ENCODE results near the gene PLAGL1.

Gene PLAGL1

GRCh38 chr6:144008846-144009245 is 787 bp upstream of the PLAGL1 start:
- no peak for DNase-seq

- DNase-seq: no peak
Measured at GRCh38 chr6:144007478-144008119, 460 bp downstream of the PLAGL1 start.

- no peak for DNase-seq
Measured at GRCh38 chr6:144006736-144007477, 1.2 kb downstream of the PLAGL1 start.

GRCh38 chr6:143999406-143999805 is 8.7 kb downstream of the PLAGL1 start:
- DNase-seq: no peak

GRCh38 chr6:143998686-143999085 is 9.4 kb downstream of the PLAGL1 start:
- DNase-seq: no peak

GRCh38 chr6:143993965-143994646 is 14.0 kb downstream of the PLAGL1 start:
- no peak for DNase-seq

GRCh38 chr6:143992285-143992684 is 15.8 kb downstream of the PLAGL1 start:
- no peak for DNase-seq

GRCh38 chr6:143986463-143987065 is 21.5 kb downstream of the PLAGL1 start:
- DNase-seq: no peak

GRCh38 chr6:143984666-143985065 is 23.4 kb downstream of the PLAGL1 start:
- no peak for DNase-seq

- no peak for DNase-seq
Measured at GRCh38 chr6:143982968-143983367, 25.1 kb downstream of the PLAGL1 start.

GRCh38 chr6:143980921-143981320 is 27.1 kb downstream of the PLAGL1 start:
- no peak for DNase-seq

- DNase-seq: no peak
Measured at GRCh38 chr6:143976806-143977349, 31.2 kb downstream of the PLAGL1 start.

GRCh38 chr6:143974089-143974488 is 34.0 kb downstream of the PLAGL1 start:
- no peak for DNase-seq

GRCh38 chr6:143973097-143973966 is 34.7 kb downstream of the PLAGL1 start:
- DNase-seq: no peak

- no peak for DNase-seq
Measured at GRCh38 chr6:143971482-143972205, 36.4 kb downstream of the PLAGL1 start.

- no peak for DNase-seq
Measured at GRCh38 chr6:143970456-143971218, 37.4 kb downstream of the PLAGL1 start.

- DNase-seq: no peak
Measured at GRCh38 chr6:143969077-143969476, 39.0 kb downstream of the PLAGL1 start.

- DNase-seq: no peak
Measured at GRCh38 chr6:143967706-143968376, 40.2 kb downstream of the PLAGL1 start.

GRCh38 chr6:143966312-143966711 is 41.7 kb downstream of the PLAGL1 start:
- no peak for DNase-seq

- no peak for DNase-seq
Measured at GRCh38 chr6:143965503-143966171, 42.4 kb downstream of the PLAGL1 start.
